ENCODE measurements around the gene TSR2.

GRCh38 chrX:54442790-54443189 lies 2.6 kb downstream of the TSR2 start:
- TF ChIP-seq CTCF (IDR thresholded peaks at IDR 0.05) (no peak), EP300 (IDR thresholded peaks at IDR 0.05) (no peak)

All from gastroesophageal sphincter (tissue), 3 donors.